Psoas muscle (tissue), 8 donors: Measurements from ENCODE around the gene TBC1D2B. TPM values are rescaled to one million over a fixed set of nuclear protein-coding genes. Genes with fewer than 3 reads are reported as not detected.
"Not testable (repeated sequence)": the region's sequence is repeated elsewhere in the genome, so short reads cannot be mapped to it uniquely, and the experiment has no call there.

Source experiments
- ATAC-seq, 4 donors: fragments of 200-7000 bp; cut with Tn5 transposase; one replicate each; pipeline ENCODE4 v1.9.1; 2020; ENCODE audit warnings: moderate library complexity in 3 of 4, mild to moderate bottlenecking in 2 of 4
- DNase-seq, 2 donors: peaks; one replicate each; pipeline ENCODE4 v3.0.0-alpha.2; 2020
- H3K27ac ChIP-seq: fragments of 200-600 bp; one replicate; pipeline ENCODE4 v1.8.0; 2022
- H3K27me3 ChIP-seq, 3 donors: fragments of 200-600 bp in 1 of 3; one replicate each; pipeline versions ENCODE4 v1.6.1 to v1.8.0; 2013 to 2022; ENCODE audit warnings: low read length in 2 of 3, mild to moderate bottlenecking in 2 of 3, moderate library complexity in 1 of 3; ENCODE audit not compliant: insufficient read depth in 3 of 3
- H3K36me3 ChIP-seq, 2 donors: fragments of 200-600 bp in 1 of 2; one replicate each; pipeline versions ENCODE4 v1.6.1 to v1.8.0; 2013 to 2022; ENCODE audit warnings: low read depth in 1 of 2, mild to moderate bottlenecking in 1 of 2, moderate library complexity in 1 of 2; ENCODE audit not compliant: insufficient read depth in 1 of 2
- H3K4me1 ChIP-seq: fragments of 200-600 bp; one replicate; pipeline ENCODE4 v1.8.0; 2022
- H3K4me3 ChIP-seq: fragments of 200-600 bp; one replicate; pipeline ENCODE4 v1.8.0; 2022; ENCODE audit warnings: mild to moderate bottlenecking
- H3K9me3 ChIP-seq: fragments of 200-600 bp; one replicate; pipeline ENCODE4 v1.8.0; 2022
- CTCF ChIP-seq: fragments of 200-600 bp; IDR thresholded peaks from one replicate; pipeline ENCODE4 v1.8.0; 2022; ENCODE audit warnings: antibody characterized with exemption
- WGBS, 3 donors: extraction: QIAGEN DNeasy Blood & Tissue Kit; methylation state at CpG; one replicate each; pipeline versions ENCODE4 v1.1.6 to v1.1.7; 2013; 5-methylcytosine and 5-hydroxymethylcytosine counted together
- intact Hi-C, 2 donors: fragments of 100-400 bp; cut with DNase I; formaldehyde crosslinking; loops; one replicate each; pipeline versions ENCODE4 v1.11.0 to v1.14.2; 2022
- polyA plus RNA-seq, 3 donors: library from polyadenylated mRNA; stranded (reverse); fragments of 200-250 nt; gene quantifications; one replicate each; pipeline ENCODE4 v1.2.3, GENCODE V29; 2013
- total RNA-seq, 4 donors: library from RNA; stranded (reverse); fragmentation: NEBNext Ultra II Directional in 2 of 4; extraction: Animal tissue kit (Norgen Biotek cat#: 25700) in 2 of 4; gene quantifications; one replicate each; pipeline versions ENCODE4 v1.2.1 to v1.2.4, GENCODE V29; 2021 to 2023
- donor health status: healthy with polysubstance abuse.
- donor health status: DM: no; HTN: no; CAD: no; lungs with moderate emphysema.
- donor health status: Bipolar disorder and iron deficiency.
- donor health status: healthy.
- donor health status: DM: yes; HTN: yes; CAD: no.
- donor health status: DM: no; HTN: no; CAD: no.
- donor health status: DM: no; HTN: no; CAD: no.
- donor health status: DM: yes; HTN: yes; CAD: no.

The TBC1D2B gene
- total and polyA plus RNA-seq, 7 donors = 2.8 to 11.8 (median 6.8) TPM

- Histone ChIP-seq H3K36me3 (peaks cover 0 to 5% of the 10 kb centered on the region in 2 donors), H3K27me3 (no peaks in the 10 kb centered on the region), H3K27ac (peak overlapping the region; percentile 85), H3K9me3 (no peaks in the 10 kb centered on the region), H3K4me3 (no peak overlapping the region), H3K4me1 (peaks cover 38% of the 10 kb centered on the region)
- DNase-seq (no peak), ATAC-seq (peak in 3 of 4 donors; percentile 1 to 35 (median 25))
- intact Hi-C loops = no loop called here
- TF ChIP-seq CTCF = no peak
- WGBS, 3 donors = 54 to 65% (median 58%) methylated on average over 17 to 26 of the region's 28 CpGs
These were observed 84.9 kb downstream of the TBC1D2B start for GRCh38 chr15:77992356-77993222.

- H3K36me3 ChIP-seq, H3K4me3 ChIP-seq, H3K27me3 ChIP-seq, intact Hi-C loops, H3K9me3 ChIP-seq: not testable (repeated sequence)
- H3K27ac ChIP-seq = peak overlapping the region; percentile 85
- peaks cover 38% of the 10 kb centered on the region for H3K4me1 ChIP-seq
- ATAC-seq (peak; percentile 58 to 77 (median 72)), DNase-seq (peak; percentile 74 to 88)
- 10 to 14% (median 10%) methylated on average over 7 to 8 of the region's 9 CpGs for WGBS, 3 donors
These were observed 85.8 kb downstream of the TBC1D2B start for GRCh38 chr15:77991658-77992201.

GRCh38 chr15:77991029-77991406 lies 86.5 kb downstream of the TBC1D2B start:
- TF ChIP-seq CTCF = no peak
- WGBS, 3 donors = 44 to 46% (median 46%) methylated on average over 12 of the region's 12 CpGs
- intact Hi-C loops = no loop called here
- H3K36me3 ChIP-seq = no peaks in the 10 kb centered on the region
- H3K4me1 ChIP-seq = peaks cover 38% of the 10 kb centered on the region
- H3K4me3 ChIP-seq = no peak overlapping the region
- DNase-seq (no peak), ATAC-seq (no peak)
- H3K9me3 ChIP-seq = no peaks in the 10 kb centered on the region
- H3K27ac ChIP-seq = peak overlapping the region; percentile 85
- no peaks in the 10 kb centered on the region for H3K27me3 ChIP-seq

GRCh38 chr15:77989296-77990143 lies 88.0 kb downstream of the TBC1D2B start:
- intact Hi-C loops = no loop called here
- Histone ChIP-seq H3K4me3 (no peak overlapping the region), H3K4me1 (peaks cover 33% of the 10 kb centered on the region), H3K27me3 (no peaks in the 10 kb centered on the region), H3K9me3 (no peaks in the 10 kb centered on the region), H3K27ac (no peak overlapping the region), H3K36me3 (no peaks in the 10 kb centered on the region)
- no peak for ATAC-seq
- 68 to 84% (median 69%) methylated on average over 17 to 21 of the region's 22 CpGs for WGBS, 3 donors
- TF ChIP-seq CTCF = no peak
- DNase-seq = no peak
